GM20000 (cell line): ENCODE data around the gene PRELID3B.

Experiments used
- DNase-seq: peaks from one replicate; pipeline ENCODE4 v3.0.0; 2012; ENCODE audit warnings: low spot score
- TF ChIP-seq, protein P1 (sequence below): IDR thresholded peaks from 2 replicates; pipeline ENCODE4 v1.5.1; 2012; ENCODE audit warnings: mild to moderate bottlenecking, control low read depth; ENCODE audit errors: extremely low read depth, missing control alignments

The PRELID3B gene

DNA sequence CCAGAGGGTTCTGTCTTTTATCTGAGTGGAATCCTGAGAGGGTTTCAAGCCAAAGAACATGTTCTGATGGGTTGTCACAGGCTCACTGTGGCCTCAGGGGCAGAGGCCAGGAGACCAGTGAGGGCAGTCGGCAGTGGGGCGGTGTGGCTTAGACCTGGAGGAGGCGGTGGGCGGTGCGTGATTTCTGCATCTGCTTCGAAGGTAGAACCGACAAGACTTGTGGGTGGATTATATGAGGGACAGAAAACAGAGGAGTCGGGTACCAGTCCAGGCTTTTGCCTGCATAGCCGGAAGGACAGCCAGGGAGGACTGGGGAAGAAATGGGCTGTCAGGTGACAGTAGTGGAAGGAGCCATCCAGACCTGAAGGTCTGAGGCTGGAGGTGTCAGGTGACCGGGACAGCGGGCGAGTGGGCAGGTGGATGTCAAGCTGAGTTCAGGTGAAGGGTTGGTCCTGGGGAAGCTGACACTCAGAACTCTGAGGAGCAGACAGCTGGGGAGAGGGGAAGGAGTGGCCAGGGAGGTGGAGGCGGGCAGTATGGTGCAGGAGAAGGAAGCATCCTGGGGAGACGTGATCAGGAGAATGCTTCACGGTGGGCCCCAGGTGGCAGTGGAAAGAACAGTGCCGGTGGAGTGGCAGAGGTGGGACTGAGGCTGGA is 38.6 kb downstream of the PRELID3B start:
- peak; percentile 39 for DNase-seq
- TF ChIP-seq, protein P1, sequence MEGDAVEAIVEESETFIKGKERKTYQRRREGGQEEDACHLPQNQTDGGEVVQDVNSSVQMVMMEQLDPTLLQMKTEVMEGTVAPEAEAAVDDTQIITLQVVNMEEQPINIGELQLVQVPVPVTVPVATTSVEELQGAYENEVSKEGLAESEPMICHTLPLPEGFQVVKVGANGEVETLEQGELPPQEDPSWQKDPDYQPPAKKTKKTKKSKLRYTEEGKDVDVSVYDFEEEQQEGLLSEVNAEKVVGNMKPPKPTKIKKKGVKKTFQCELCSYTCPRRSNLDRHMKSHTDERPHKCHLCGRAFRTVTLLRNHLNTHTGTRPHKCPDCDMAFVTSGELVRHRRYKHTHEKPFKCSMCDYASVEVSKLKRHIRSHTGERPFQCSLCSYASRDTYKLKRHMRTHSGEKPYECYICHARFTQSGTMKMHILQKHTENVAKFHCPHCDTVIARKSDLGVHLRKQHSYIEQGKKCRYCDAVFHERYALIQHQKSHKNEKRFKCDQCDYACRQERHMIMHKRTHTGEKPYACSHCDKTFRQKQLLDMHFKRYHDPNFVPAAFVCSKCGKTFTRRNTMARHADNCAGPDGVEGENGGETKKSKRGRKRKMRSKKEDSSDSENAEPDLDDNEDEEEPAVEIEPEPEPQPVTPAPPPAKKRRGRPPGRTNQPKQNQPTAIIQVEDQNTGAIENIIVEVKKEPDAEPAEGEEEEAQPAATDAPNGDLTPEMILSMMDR: no peak

DNA sequence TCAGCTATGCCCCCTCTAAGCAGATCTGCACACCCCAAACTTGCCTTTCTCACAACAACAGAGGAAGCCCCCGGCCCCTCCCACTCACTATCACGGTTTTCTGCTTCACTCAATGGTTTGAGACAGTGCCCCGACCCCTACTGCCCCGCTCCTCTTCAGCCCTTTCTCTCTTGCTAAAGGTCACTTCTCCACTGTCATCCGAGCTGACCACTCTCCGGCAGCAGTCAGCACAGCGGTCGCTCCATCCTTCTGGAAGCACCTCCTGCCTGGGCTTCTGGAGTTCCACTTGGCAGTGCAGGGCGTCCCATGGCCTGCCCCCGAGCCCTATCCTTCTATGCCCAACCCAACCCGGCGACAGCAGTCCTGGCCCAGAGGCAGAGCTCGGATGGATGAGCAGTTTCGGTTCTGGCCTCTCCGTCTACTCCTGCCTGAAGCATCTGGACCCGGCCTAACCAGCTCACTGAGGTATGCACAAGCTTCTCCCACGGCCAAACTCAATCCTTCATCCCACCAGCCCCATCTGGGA is 39.6 kb downstream of the PRELID3B start:
- no peak for DNase-seq
- TF ChIP-seq, protein P1: no peak

DNA sequence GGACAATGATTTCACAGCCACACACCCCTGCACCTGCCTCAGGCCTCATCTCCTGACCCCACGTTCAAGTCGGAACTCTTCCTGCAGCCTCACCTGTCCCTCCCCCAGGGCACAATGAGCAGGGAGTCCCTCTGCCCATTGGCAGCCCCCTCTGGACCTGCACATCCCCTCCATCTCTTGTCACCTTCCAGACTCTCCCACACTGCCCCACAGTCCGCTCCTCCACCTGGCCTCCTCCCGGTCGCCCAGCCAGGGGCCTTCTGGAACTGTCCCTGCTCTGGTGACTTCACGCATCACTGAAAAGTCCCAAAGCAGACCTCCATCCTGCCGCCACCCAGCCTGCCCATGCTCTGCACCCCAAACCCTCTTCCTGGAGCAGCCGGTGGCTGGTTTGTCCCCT is 40.2 kb downstream of the PRELID3B start:
- TF ChIP-seq, protein P1: no peak

DNA sequence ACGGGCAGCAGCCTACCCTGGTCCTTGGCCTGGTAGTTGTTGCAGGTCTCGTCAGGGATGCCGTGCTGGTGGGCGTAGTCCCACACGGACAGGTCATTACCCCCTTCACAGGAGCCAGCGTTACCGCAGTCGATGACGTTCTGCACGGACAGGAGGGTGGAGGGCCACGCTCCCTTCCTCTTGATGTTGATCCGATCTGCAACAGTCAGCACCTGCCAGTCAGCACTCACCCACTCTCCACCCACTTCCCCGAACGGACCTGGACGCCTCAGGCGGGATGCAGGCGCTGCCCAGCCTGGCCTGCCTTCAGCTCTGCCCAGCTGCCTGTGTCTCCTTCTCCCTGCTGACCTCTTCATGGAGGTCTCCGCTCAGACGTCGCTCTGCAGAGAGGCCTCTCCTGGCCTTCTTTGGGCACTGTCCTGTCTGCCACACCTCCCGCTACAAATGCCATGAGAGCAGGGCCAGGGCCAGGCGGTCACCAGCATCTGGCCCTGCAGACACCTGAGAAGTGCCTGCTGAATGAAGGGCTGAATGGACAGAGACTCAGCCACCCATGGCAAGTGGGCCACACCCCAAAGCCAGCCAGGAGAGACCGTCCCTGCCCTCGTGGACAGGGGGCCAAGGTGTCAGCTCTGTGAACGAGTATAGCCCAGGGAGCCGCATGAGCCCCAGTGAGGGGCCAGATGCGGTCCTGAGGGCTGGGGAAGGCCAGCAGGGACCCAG is 41.0 kb downstream of the PRELID3B start:
- no peak for DNase-seq
- TF ChIP-seq, protein P1: no peak

More for the DNA sequence above, 40.2 kb downstream of the PRELID3B start:
- no peak for DNase-seq

DNA sequence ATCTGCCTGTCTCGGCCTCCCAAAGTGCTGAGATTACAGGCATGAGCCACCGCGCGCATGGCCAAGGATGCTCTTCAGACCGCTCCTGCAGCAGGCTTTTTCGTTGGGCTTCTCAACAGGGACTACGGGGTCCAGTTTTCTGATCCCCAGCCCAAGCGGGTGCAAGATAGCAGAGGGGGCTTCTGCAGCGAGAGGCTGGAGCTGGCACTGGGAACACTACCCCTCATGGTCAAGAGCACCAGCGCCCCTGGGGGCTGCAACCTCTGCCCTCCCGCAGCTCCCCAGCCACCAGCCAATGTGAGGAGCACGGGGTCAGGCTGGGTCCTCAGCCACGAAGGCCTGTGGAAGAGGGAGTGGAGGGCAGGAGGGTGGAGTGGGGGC is 41.5 kb downstream of the PRELID3B start:
- TF ChIP-seq, protein P1: no peak
- DNase-seq: no peak

DNA sequence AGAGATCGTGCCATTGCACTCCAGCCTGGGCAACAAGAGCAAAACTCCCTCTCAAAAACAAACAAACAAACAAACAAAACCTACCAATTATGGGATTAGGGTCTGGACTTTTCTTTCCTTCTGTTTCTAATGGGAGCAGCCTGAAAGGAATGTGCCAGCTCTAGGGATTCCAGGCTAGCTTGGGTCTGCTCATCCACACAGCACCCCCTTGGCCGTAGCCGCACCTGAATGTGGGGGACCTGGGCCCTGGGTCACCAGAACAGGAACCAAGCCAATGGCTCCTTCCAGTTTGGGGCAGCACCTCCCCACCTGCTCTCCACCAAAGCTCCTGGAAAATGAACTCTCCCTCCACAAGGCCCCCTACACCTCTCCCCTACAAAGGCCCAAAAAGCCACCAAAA is 42.3 kb downstream of the PRELID3B start:
- TF ChIP-seq, protein P1: no peak
- no peak for DNase-seq

DNA sequence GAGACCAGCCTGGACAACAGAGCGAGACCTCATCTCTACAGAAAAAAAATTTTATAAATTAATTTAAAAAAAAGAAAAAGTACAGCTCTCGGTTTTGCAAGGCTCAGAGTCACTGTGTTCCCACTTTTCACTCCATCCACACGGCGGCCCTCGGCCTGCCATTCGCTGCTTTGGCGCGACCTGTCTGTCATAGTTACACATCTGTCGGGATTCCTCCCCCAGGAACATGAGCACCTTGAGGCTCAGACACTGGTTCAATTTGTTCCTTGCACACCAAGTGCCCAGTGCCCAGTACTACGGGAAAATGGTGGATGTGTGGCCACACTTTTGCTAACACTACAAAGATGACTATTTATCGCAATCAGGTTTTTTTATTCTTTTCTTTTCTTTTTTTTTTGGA is 43.9 kb downstream of the PRELID3B start:
- DNase-seq: no peak
- TF ChIP-seq, protein P1: no peak
